Measurements from ENCODE around the gene IFNL1. TPM values are rescaled to one million over a fixed set of nuclear protein-coding genes. Genes with fewer than 3 reads are reported as not detected.

IFNL1 gene
- total and polyA plus RNA-seq, 4 donors: not detected

- no peaks in the 10 kb centered on the region for H3K9me3 ChIP-seq (ENCODE audit: control insufficient read depth in 4 of 4, low read length in 3 of 4)
- H3K27me3 ChIP-seq (ENCODE audit: control insufficient read depth in 4 of 4, insufficient read depth in 4 of 4, low read length in 3 of 4): no peaks in the 10 kb centered on the region
- WGBS: 68% methylated on average over 16 of the region's 16 CpGs
- DNase-seq (ENCODE audit: low spot score): no peak
- peaks cover 0 to 10% (median 3%) of the 10 kb centered on the region in 4 donors for H3K4me1 ChIP-seq (ENCODE audit: control insufficient read depth in 4 of 4, insufficient read depth in 4 of 4, low read length in 3 of 4)
- H3K36me3 ChIP-seq (ENCODE audit: control insufficient read depth in 4 of 4, insufficient read depth in 3 of 4, low read depth in 1 of 4, low read length in 3 of 4): no peaks in the 10 kb centered on the region
- H3K4me3 ChIP-seq (ENCODE audit: low read depth in 1 of 3, low read length in 3 of 3): no peak overlapping the region
- TF ChIP-seq JUND (IDR thresholded peaks at IDR 0.05) (no peak), YY1 (IDR thresholded peaks at IDR 0.05) (no peak), RXRA (IDR thresholded peaks at IDR 0.05) (no peak)
- no peak overlapping the region for H3K27ac ChIP-seq (ENCODE audit: low read depth in 1 of 2, low read length in 2 of 2)
- no peak overlapping the region for H3K9ac ChIP-seq (ENCODE audit: low read depth in 1 of 2, low read length in 2 of 2)
Observed at GRCh38 chr19:39327363-39328045, 31.3 kb downstream of the IFNL1 start.

GRCh38 chr19:39328046-39328705 lies 32.0 kb downstream of the IFNL1 start:
- DNase-seq (ENCODE audit: low spot score): peak; percentile 90
- WGBS: 31% methylated on average over 17 of the region's 17 CpGs
- TF ChIP-seq YY1 (IDR thresholded peaks at IDR 0.05): no peak
- no peak for TF ChIP-seq EGR1 (IDR thresholded peaks at IDR 0.05; ENCODE audit: low read depth in 2 of 2)
- no peak for TF ChIP-seq RXRA (IDR thresholded peaks at IDR 0.05)
- TF ChIP-seq REST (IDR thresholded peaks at IDR 0.05): no peak
- no peak for TF ChIP-seq GABPA (IDR thresholded peaks at IDR 0.05 in 1 of 2, conservative IDR thresholded peaks at IDR 0.05 in 1 of 2)
- TF ChIP-seq HNF4A (conservative IDR thresholded peaks at IDR 0.05): no peak
- TF ChIP-seq, protein P1, sequence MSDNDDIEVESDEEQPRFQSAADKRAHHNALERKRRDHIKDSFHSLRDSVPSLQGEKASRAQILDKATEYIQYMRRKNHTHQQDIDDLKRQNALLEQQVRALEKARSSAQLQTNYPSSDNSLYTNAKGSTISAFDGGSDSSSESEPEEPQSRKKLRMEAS (IDR thresholded peaks at IDR 0.05): no peak
- no peak for TF ChIP-seq TAF1 (conservative IDR thresholded peaks at IDR 0.05)
- TF ChIP-seq NR2F2 (IDR thresholded peaks at IDR 0.05): no peak
- peak; percentile 96 to 97 for TF ChIP-seq RAD21 (IDR thresholded peaks at IDR 0.05)
- TF ChIP-seq JUND (IDR thresholded peaks at IDR 0.05): no peak
- no peak for TF ChIP-seq HNF4G (IDR thresholded peaks at IDR 0.05)
- no peak for TF ChIP-seq SP1 (IDR thresholded peaks at IDR 0.05)
- TF ChIP-seq, protein P2, sequence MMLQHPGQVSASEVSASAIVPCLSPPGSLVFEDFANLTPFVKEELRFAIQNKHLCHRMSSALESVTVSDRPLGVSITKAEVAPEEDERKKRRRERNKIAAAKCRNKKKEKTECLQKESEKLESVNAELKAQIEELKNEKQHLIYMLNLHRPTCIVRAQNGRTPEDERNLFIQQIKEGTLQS (IDR thresholded peaks at IDR 0.05): no peak
- TF ChIP-seq CTCF (IDR thresholded peaks at IDR 0.05; ENCODE audit: low read depth, low read length, missing input control): peak; percentile 94
- Histone ChIP-seq H3K9ac (ENCODE audit: low read depth in 1 of 2, low read length in 2 of 2) (no peak overlapping the region), H3K27me3 (ENCODE audit: control insufficient read depth in 4 of 4, insufficient read depth in 4 of 4, low read length in 3 of 4) (no peaks in the 10 kb centered on the region), H3K4me1 (ENCODE audit: control insufficient read depth in 4 of 4, insufficient read depth in 4 of 4, low read length in 3 of 4) (peaks cover 0 to 10% (median 3%) of the 10 kb centered on the region in 4 donors), H3K9me3 (ENCODE audit: control insufficient read depth in 4 of 4, low read length in 3 of 4) (no peaks in the 10 kb centered on the region), H3K27ac (ENCODE audit: low read depth in 1 of 2, low read length in 2 of 2) (no peak overlapping the region), H3K36me3 (ENCODE audit: control insufficient read depth in 4 of 4, insufficient read depth in 3 of 4, low read depth in 1 of 4, low read length in 3 of 4) (no peaks in the 10 kb centered on the region), H3K4me3 (ENCODE audit: low read depth in 1 of 3, low read length in 3 of 3) (no peak overlapping the region)
